Mesendoderm (in vitro differentiated cells): ENCODE data around the gene RHOJ.

ENCODE experiments used
- DNase-seq: peaks from one replicate; pipeline ENCODE4 v3.0.0; 2013
- H2AK5ac ChIP-seq: 2 replicates; pipeline ENCODE4 v1.6.1; 2013; ENCODE audit warnings: low read length, inconsistent platforms
- H2BK120ac ChIP-seq: 2 replicates; pipeline ENCODE4 v1.6.1; 2013; ENCODE audit warnings: low read depth, mild to moderate bottlenecking, low read length, moderate library complexity, mixed read lengths
- H2BK15ac ChIP-seq: replicated peaks from 2 replicates; pipeline ENCODE4 v1.6.1; 2013; ENCODE audit warnings: low read depth, mild to moderate bottlenecking, moderate library complexity
- H2BK5ac ChIP-seq: 2 replicates; pipeline ENCODE4 v1.6.1; 2013; ENCODE audit warnings: low read length, inconsistent platforms
- H3K18ac ChIP-seq: 2 replicates; pipeline ENCODE4 v1.6.1; 2013; ENCODE audit warnings: mild to moderate bottlenecking, low read length, mixed read lengths
- H3K23ac ChIP-seq: one replicate; pipeline ENCODE4 v1.6.1; 2013; ENCODE audit warnings: low read length
- H3K27ac ChIP-seq: 2 replicates; pipeline ENCODE4 v1.5.1; 2013; ENCODE audit warnings: low read depth, mild to moderate bottlenecking, inconsistent platforms, low read length, moderate library complexity
- H3K27me3 ChIP-seq: 2 replicates; pipeline ENCODE4 v1.6.1; 2013; ENCODE audit warnings: low read length, control low read depth, mild to moderate bottlenecking, inconsistent platforms; ENCODE audit not compliant: insufficient read depth, poor library complexity
- H3K36me3 ChIP-seq: 2 replicates; pipeline ENCODE4 v1.6.1; 2013; ENCODE audit warnings: low read length, inconsistent platforms; ENCODE audit not compliant: control insufficient read depth, insufficient read depth
- H3K4ac ChIP-seq: one replicate; pipeline ENCODE4 v1.6.1; 2013; ENCODE audit warnings: low read depth, mild to moderate bottlenecking, low read length, moderate library complexity
- H3K4me1 ChIP-seq: 2 replicates; pipeline ENCODE4 v1.6.1; 2013; ENCODE audit warnings: low read depth, low read length, inconsistent platforms; ENCODE audit not compliant: control insufficient read depth
- H3K4me2 ChIP-seq: 2 replicates; pipeline ENCODE4 v1.6.1; 2013; ENCODE audit warnings: low read length
- H3K4me3 ChIP-seq: 2 replicates; pipeline ENCODE4 v1.5.1; 2013; ENCODE audit warnings: mild to moderate bottlenecking, low read length
- H3K56ac ChIP-seq: one replicate; pipeline ENCODE4 v1.6.1; 2013; ENCODE audit warnings: low read length
- H3K79me1 ChIP-seq: 2 replicates; pipeline ENCODE4 v1.6.1; 2013; ENCODE audit warnings: low read length, inconsistent platforms
- H3K79me2 ChIP-seq: 2 replicates; pipeline ENCODE4 v1.6.1; 2013; ENCODE audit warnings: mild to moderate bottlenecking, low read length; ENCODE audit not compliant: control insufficient read depth, insufficient read depth
- H3K9ac ChIP-seq: 2 replicates; pipeline ENCODE4 v1.6.1; 2013; ENCODE audit warnings: low read length, inconsistent platforms
- H4K5ac ChIP-seq: one replicate; pipeline ENCODE4 v1.6.1; 2013; ENCODE audit warnings: low read length
- H4K8ac ChIP-seq: one replicate; pipeline ENCODE4 v1.6.1; 2013; ENCODE audit warnings: low read depth, mild to moderate bottlenecking, control low read depth, low read length, moderate library complexity
- WGBS: extraction: QIAGEN DNeasy Blood & Tissue Kit; methylation state at CpG from one replicate; pipeline ENCODE4 v1.1.7; 2013; ENCODE audit warnings: low lambda C conversion rate, missing lambda C conversion rate; ENCODE audit not compliant: insufficient coverage; ENCODE audit errors: extremely low coverage; 5-methylcytosine and 5-hydroxymethylcytosine counted together

The RHOJ gene

GRCh38 chr14:63180011-63180410, 24.2 kb upstream of the RHOJ start:
- Histone ChIP-seq H3K27ac (no peak overlapping the region), H4K5ac (no peak overlapping the region), H3K4me1 (no peaks in the 10 kb centered on the region), H2BK120ac (no peak overlapping the region), H3K4me3 (no peak overlapping the region), H3K4ac (no peak overlapping the region), H3K23ac (no peak overlapping the region), H4K8ac (no peak overlapping the region), H3K4me2 (no peak overlapping the region), H2AK5ac (no peak overlapping the region), H3K79me1 (no peaks in the 10 kb centered on the region), H3K56ac (no peak overlapping the region), H2BK15ac (no peak overlapping the region), H3K27me3 (no peaks in the 10 kb centered on the region), H3K79me2 (no peaks in the 10 kb centered on the region), H3K36me3 (no peaks in the 10 kb centered on the region), H2BK5ac (no peak overlapping the region), H3K18ac (no peak overlapping the region), H3K9ac (no peak overlapping the region)
- no peak for DNase-seq
- no CpG with 5 or more reads among the region's 3 CpGs for WGBS

GRCh38 chr14:63182968-63183367, 21.3 kb upstream of the RHOJ start:
- H3K36me3 ChIP-seq = no peaks in the 10 kb centered on the region
- no peak overlapping the region for H2BK120ac ChIP-seq
- H3K4me3 ChIP-seq = no peak overlapping the region
- no peak overlapping the region for H3K4ac ChIP-seq
- no peaks in the 10 kb centered on the region for H3K79me2 ChIP-seq
- H3K4me2 ChIP-seq = no peak overlapping the region
- no peak overlapping the region for H3K9ac ChIP-seq
- no peak overlapping the region for H3K56ac ChIP-seq
- H3K23ac ChIP-seq = no peak overlapping the region
- H3K18ac ChIP-seq = no peak overlapping the region
- H3K4me1 ChIP-seq = no peaks in the 10 kb centered on the region
- no peak overlapping the region for H2BK5ac ChIP-seq
- no CpG with 5 or more reads among the region's 3 CpGs for WGBS
- no peak overlapping the region for H2BK15ac ChIP-seq
- no peaks in the 10 kb centered on the region for H3K79me1 ChIP-seq
- H2AK5ac ChIP-seq = no peak overlapping the region
- H3K27me3 ChIP-seq = no peaks in the 10 kb centered on the region
- no peak overlapping the region for H4K8ac ChIP-seq
- DNase-seq = no peak
- H4K5ac ChIP-seq = no peak overlapping the region
- no peak overlapping the region for H3K27ac ChIP-seq

DNA sequence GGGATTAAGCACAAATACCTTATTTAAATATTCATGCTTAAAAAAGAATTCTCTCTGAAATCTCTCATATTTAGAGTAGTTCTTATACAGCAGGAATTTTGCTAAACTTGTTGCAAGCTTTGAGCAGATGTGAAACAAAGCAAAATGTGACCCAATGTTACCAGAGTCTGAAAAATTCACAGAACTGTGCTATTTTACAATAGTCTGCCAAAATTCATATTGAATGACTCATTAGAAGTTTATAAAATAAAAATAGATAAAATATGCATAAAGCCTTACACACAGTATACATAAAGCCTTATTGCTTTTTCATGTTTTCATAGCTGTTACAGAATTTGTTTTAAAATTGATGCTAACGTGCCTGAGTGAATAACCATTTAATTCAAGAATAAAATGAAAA, 17.8 kb upstream of the RHOJ start:
- Histone ChIP-seq H3K4me1 (no peaks in the 10 kb centered on the region), H3K4me3 (no peak overlapping the region), H3K18ac (no peak overlapping the region), H3K36me3 (no peaks in the 10 kb centered on the region), H3K27me3 (no peaks in the 10 kb centered on the region), H3K23ac (no peak overlapping the region), H2BK15ac (no peak overlapping the region), H3K79me1 (no peaks in the 10 kb centered on the region), H2AK5ac (no peak overlapping the region), H2BK5ac (no peak overlapping the region), H2BK120ac (no peak overlapping the region), H3K9ac (no peak overlapping the region), H3K4me2 (no peak overlapping the region), H3K27ac (no peak overlapping the region), H3K4ac (no peak overlapping the region), H4K8ac (no peak overlapping the region), H3K79me2 (no peaks in the 10 kb centered on the region), H3K56ac (no peak overlapping the region), H4K5ac (no peak overlapping the region)
- no peak for DNase-seq
- no CpG with 5 or more reads among the region's 1 CpG for WGBS

- no CpG with 5 or more reads among the region's 3 CpGs for WGBS
- H2BK15ac ChIP-seq = no peak overlapping the region
- H2BK5ac ChIP-seq = no peak overlapping the region
- no peaks in the 10 kb centered on the region for H3K79me1 ChIP-seq
- no peak overlapping the region for H3K4me2 ChIP-seq
- H4K8ac ChIP-seq = no peak overlapping the region
- no peak overlapping the region for H3K4me3 ChIP-seq
- no peaks in the 10 kb centered on the region for H3K4me1 ChIP-seq
- no peaks in the 10 kb centered on the region for H3K79me2 ChIP-seq
- H3K36me3 ChIP-seq = no peaks in the 10 kb centered on the region
- H3K9ac ChIP-seq = no peak overlapping the region
- no peak overlapping the region for H4K5ac ChIP-seq
- no peak overlapping the region for H2AK5ac ChIP-seq
- H3K27me3 ChIP-seq = no peaks in the 10 kb centered on the region
- H3K56ac ChIP-seq = no peak overlapping the region
- no peak overlapping the region for H2BK120ac ChIP-seq
- H3K18ac ChIP-seq = no peak overlapping the region
- H3K27ac ChIP-seq = no peak overlapping the region
- H3K23ac ChIP-seq = no peak overlapping the region
- DNase-seq = no peak
- H3K4ac ChIP-seq = no peak overlapping the region
Observed at GRCh38 chr14:63191211-63191610, 13.0 kb upstream of the RHOJ start.

DNA sequence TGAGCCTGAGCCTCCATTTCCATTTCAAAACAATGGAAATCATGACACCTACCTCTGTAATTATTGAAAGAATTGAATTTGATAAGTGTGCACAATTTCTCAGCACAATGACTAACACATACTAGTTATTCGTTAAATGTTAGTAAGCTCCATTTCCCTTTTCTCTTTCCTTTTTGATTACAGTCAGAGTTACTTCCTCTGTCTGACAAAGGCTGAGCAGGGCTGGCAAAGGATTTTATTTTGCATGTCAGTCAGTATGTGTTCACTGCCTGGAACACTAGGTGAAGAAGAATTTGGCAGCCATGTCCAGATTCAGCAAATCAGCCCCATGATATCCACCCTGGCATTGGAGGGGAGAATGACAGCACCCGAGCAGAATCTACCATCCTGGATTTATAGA, 12.2 kb upstream of the RHOJ start:
- H3K18ac ChIP-seq = no peak overlapping the region
- H3K4me1 ChIP-seq = no peaks in the 10 kb centered on the region
- no peak overlapping the region for H2AK5ac ChIP-seq
- no peak overlapping the region for H3K4ac ChIP-seq
- no peak overlapping the region for H3K56ac ChIP-seq
- no peak overlapping the region for H3K9ac ChIP-seq
- no peak overlapping the region for H2BK15ac ChIP-seq
- no peak overlapping the region for H4K8ac ChIP-seq
- H3K36me3 ChIP-seq = no peaks in the 10 kb centered on the region
- H4K5ac ChIP-seq = no peak overlapping the region
- no peaks in the 10 kb centered on the region for H3K79me2 ChIP-seq
- no peaks in the 10 kb centered on the region for H3K79me1 ChIP-seq
- H3K4me2 ChIP-seq = no peak overlapping the region
- H3K23ac ChIP-seq = no peak overlapping the region
- peak overlapping the region; percentile 61 for H2BK120ac ChIP-seq
- H3K27me3 ChIP-seq = no peaks in the 10 kb centered on the region
- H3K27ac ChIP-seq = no peak overlapping the region
- DNase-seq = no peak
- no peak overlapping the region for H2BK5ac ChIP-seq
- H3K4me3 ChIP-seq = no peak overlapping the region
- no CpG with 5 or more reads among the region's 2 CpGs for WGBS

GRCh38 chr14:63193236-63193635, 11.0 kb upstream of the RHOJ start:
- H3K9ac ChIP-seq = no peak overlapping the region
- no peak overlapping the region for H3K56ac ChIP-seq
- H3K27ac ChIP-seq = no peak overlapping the region
- H3K4me3 ChIP-seq = no peak overlapping the region
- H2BK15ac ChIP-seq = no peak overlapping the region
- no CpG with 5 or more reads among the region's 2 CpGs for WGBS
- no peak overlapping the region for H4K5ac ChIP-seq
- no peak overlapping the region for H3K18ac ChIP-seq
- H3K36me3 ChIP-seq = no peaks in the 10 kb centered on the region
- no peaks in the 10 kb centered on the region for H3K79me2 ChIP-seq
- H2BK5ac ChIP-seq = no peak overlapping the region
- no peak overlapping the region for H2AK5ac ChIP-seq
- H3K27me3 ChIP-seq = no peaks in the 10 kb centered on the region
- no peak overlapping the region for H3K23ac ChIP-seq
- no peak overlapping the region for H2BK120ac ChIP-seq
- no peak for DNase-seq
- H3K4me2 ChIP-seq = no peak overlapping the region
- H4K8ac ChIP-seq = no peak overlapping the region
- no peaks in the 10 kb centered on the region for H3K4me1 ChIP-seq
- no peak overlapping the region for H3K4ac ChIP-seq
- H3K79me1 ChIP-seq = no peaks in the 10 kb centered on the region
